GM12872 (cell line): ENCODE measurements around the gene GLRX3.

Experiments used
- CTCF ChIP-seq: IDR thresholded peaks from 3 replicates; pipeline ENCODE4 v1.5.1; 2011; ENCODE audit warnings: low read depth, mild to moderate bottlenecking, low read length, moderate library complexity; ENCODE audit not compliant: insufficient read depth

The GLRX3 gene

GRCh38 chr10:130218181-130218641, 82.0 kb downstream of the GLRX3 start:
- TF ChIP-seq CTCF: no peak

GRCh38 chr10:130218936-130219335, 82.7 kb downstream of the GLRX3 start:
- TF ChIP-seq CTCF: no peak

- TF ChIP-seq CTCF: no peak
Observed at GRCh38 chr10:130220251-130221185, 84.3 kb downstream of the GLRX3 start.

GRCh38 chr10:130221456-130222375, 85.5 kb downstream of the GLRX3 start:
- no peak for TF ChIP-seq CTCF

- TF ChIP-seq CTCF: no peak
Observed at GRCh38 chr10:130222381-130222780, 86.2 kb downstream of the GLRX3 start.

- TF ChIP-seq CTCF: no peak
Observed at GRCh38 chr10:130224228-130224627, 88.0 kb downstream of the GLRX3 start.

GRCh38 chr10:130226012-130226411, 89.8 kb downstream of the GLRX3 start:
- no peak for TF ChIP-seq CTCF
